Measurements from ENCODE around the gene CEACAM21.
A peak's percentile ranks its signal among the peaks of the same experiment; 100 is the strongest.

CEACAM21 gene

GRCh38 chr19:41607668-41608067 lies 31.7 kb downstream of the CEACAM21 start:
- no peak overlapping the region for H3K4me3 ChIP-seq (ENCODE audit: low read length)
- no peak for DNase-seq (ENCODE audit: low read depth, low spot score)

DNA sequence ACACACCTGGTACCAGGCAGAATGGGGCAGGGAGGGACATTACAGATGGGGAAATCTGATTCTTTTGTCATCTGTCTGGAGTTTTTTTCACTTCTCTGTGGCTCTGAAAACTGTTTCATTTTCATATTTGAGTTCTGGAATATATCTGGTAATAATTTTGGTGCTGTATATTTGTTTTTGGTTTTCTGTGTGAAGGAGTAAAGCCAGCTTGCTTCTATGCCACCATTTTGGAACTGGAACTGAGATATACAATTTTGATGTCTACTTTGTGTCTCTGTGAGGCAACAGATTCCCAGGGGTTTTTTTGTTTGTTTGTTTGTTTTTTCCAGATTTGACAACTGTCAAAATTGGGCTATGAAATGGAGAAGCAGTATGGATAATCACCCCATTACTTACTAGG lies 34.8 kb downstream of the CEACAM21 start:
- DNase-seq (ENCODE audit: low read depth, low spot score) = no peak
- H3K4me3 ChIP-seq (ENCODE audit: low read length) = no peak overlapping the region

- DNase-seq (ENCODE audit: low read depth, low spot score) = no peak
- no peak overlapping the region for H3K4me3 ChIP-seq (ENCODE audit: low read length)
Measured at GRCh38 chr19:41612483-41612882, 36.5 kb downstream of the CEACAM21 start.

GRCh38 chr19:41615207-41615606 lies 39.2 kb downstream of the CEACAM21 start:
- no peak for DNase-seq (ENCODE audit: low read depth, low spot score)

GRCh38 chr19:41616792-41617621 lies 41.0 kb downstream of the CEACAM21 start:
- peak; percentile 8 for DNase-seq (ENCODE audit: low read depth, low spot score)
- no peak overlapping the region for H3K4me3 ChIP-seq (ENCODE audit: low read length)

More at GRCh38 chr19:41615207-41615606, 39.2 kb downstream of the CEACAM21 start:
- H3K4me3 ChIP-seq (ENCODE audit: low read length) = no peak overlapping the region

GRCh38 chr19:41617941-41618730 lies 42.2 kb downstream of the CEACAM21 start:
- H3K4me3 ChIP-seq (ENCODE audit: low read length) = no peak overlapping the region
- no peak for DNase-seq (ENCODE audit: low read depth, low spot score)

DNA sequence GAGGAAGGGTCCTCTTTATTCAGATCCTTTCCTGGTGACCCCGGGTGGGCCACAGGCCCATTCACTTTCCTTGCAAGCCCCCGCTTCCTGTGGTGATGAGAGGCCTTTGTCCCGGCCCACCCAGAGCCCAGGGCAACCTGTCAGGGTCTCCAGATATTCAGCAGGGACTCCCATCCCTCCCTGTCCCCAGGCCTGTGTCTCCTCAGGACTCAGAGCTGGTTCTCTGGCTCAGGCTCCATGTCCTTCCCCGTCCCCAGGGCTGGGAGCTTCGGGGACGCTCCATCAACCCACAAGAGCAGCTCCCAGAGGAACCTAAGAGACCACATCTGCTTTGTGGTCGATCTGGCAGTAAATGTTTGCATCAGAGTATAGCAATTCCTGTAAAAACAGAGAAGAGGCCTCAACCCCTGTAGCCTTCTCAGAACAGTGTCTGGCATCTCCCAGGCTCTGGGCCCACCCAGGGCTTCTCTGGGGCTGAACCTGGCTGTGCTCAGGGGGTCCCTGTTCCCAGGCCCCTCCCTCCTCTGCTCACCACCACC lies 43.1 kb downstream of the CEACAM21 start:
- H3K4me3 ChIP-seq (ENCODE audit: low read length) = no peak overlapping the region
- no peak for DNase-seq (ENCODE audit: low read depth, low spot score)

DNA sequence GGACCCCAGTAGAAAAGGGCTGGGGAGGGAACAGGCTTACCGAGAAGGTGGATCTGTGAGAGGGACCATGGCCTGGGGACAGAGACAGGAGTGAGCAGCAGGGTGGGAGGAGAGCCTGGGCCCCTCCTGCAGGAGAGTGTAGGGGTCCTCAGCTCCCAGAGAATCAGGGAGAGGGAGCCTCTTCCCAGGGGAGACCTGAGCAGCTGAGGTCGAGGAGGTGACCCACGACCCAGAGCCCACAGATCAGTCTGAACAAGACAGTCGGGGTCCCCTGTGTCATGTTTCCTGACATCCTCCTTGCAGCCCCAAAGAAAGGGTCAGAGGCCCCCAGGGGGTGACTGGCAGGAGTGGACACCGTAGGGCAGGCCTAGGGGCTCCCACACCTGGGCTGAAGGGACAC lies 44.2 kb downstream of the CEACAM21 start:
- H3K4me3 ChIP-seq (ENCODE audit: low read length) = no peak overlapping the region
- DNase-seq (ENCODE audit: low read depth, low spot score) = no peak

- no peak for DNase-seq (ENCODE audit: low read depth, low spot score)
- H3K4me3 ChIP-seq (ENCODE audit: low read length) = no peak overlapping the region
Measured at GRCh38 chr19:41621226-41621625, 45.3 kb downstream of the CEACAM21 start.

- H3K4me3 ChIP-seq (ENCODE audit: low read length) = no peak overlapping the region
- DNase-seq (ENCODE audit: low read depth, low spot score) = no peak
Measured at GRCh38 chr19:41621654-41622053, 45.7 kb downstream of the CEACAM21 start.

DNA sequence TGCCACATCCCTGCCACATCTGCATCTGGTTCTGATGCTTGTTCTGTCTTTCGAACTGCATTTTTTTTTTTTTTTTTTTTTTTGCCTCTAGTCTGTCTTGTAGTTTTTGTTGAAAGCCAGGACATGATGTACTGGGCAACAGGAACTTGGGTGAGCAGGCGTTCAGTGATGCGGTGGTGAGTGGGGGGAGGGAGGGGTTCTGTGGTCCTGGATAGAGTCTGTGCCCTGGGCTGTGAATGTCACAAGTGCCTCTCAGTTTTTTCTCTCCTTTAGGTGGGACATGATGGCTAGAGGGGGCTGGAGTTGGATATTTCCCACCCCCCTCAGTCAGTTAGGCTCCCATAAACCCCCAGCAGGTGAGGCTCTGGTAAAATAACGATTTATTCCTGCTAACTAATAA lies 47.4 kb downstream of the CEACAM21 start:
- no peak for DNase-seq (ENCODE audit: low read depth, low spot score)
- no peak overlapping the region for H3K4me3 ChIP-seq (ENCODE audit: low read length)

- DNase-seq (ENCODE audit: low read depth, low spot score) = no peak
Measured at GRCh38 chr19:41624515-41624914, 48.5 kb downstream of the CEACAM21 start.

GRCh38 chr19:41624937-41625336 lies 49.0 kb downstream of the CEACAM21 start:
- no peak for DNase-seq (ENCODE audit: low read depth, low spot score)
- no peak overlapping the region for H3K4me3 ChIP-seq (ENCODE audit: low read length)

More at GRCh38 chr19:41624515-41624914, 48.5 kb downstream of the CEACAM21 start:
- H3K4me3 ChIP-seq (ENCODE audit: low read length) = no peak overlapping the region

GRCh38 chr19:41626278-41626677 lies 50.3 kb downstream of the CEACAM21 start:
- no peak for DNase-seq (ENCODE audit: low read depth, low spot score)
- no peak overlapping the region for H3K4me3 ChIP-seq (ENCODE audit: low read length)

DNA sequence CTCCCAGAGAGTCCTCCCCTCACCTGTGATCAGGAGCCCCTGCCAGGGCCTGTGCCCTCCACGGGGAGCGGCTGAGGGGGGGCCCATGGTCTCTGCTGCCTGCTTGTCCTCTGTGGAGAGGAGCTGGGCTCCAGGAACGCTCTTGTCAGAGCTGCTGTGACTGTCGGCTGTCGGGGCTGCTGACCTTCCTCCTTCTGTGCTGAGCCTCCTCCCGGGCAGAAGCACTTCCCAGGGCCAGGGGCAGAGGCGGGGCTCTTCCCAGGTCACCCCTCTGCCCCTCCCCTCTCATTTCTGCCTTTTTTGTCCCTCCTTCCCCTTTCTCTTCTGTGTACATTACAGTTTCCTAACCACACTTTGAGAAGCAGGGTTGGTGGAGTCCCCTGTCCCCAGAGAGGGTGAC lies 50.9 kb downstream of the CEACAM21 start, which contains the start of gene CEACAM4:
CEACAM4 (minus strand) TSS at position 198 of the 400 bp plus-strand sequence; CDS start at position 87, 111 bp downstream.
- DNase-seq (ENCODE audit: low read depth, low spot score) = no peak
- H3K4me3 ChIP-seq (ENCODE audit: low read length) = no peak within 1 kb of the TSS

GRCh38 chr19:41627966-41628675 lies 52.2 kb downstream of the CEACAM21 start:
- no peak for DNase-seq (ENCODE audit: low read depth, low spot score)
- no peak overlapping the region for H3K4me3 ChIP-seq (ENCODE audit: low read length)

All from Jurkat, Clone E6-1 (cell line).